ENCODE data around the gene DCAF5. TPM values are rescaled to one million over a fixed set of nuclear protein-coding genes. Genes with fewer than 3 reads are reported as not detected.

Gene DCAF5
- total RNA-seq, 2 donors from 2014 or later, result 20.5 to 25.4 TPM

DNA sequence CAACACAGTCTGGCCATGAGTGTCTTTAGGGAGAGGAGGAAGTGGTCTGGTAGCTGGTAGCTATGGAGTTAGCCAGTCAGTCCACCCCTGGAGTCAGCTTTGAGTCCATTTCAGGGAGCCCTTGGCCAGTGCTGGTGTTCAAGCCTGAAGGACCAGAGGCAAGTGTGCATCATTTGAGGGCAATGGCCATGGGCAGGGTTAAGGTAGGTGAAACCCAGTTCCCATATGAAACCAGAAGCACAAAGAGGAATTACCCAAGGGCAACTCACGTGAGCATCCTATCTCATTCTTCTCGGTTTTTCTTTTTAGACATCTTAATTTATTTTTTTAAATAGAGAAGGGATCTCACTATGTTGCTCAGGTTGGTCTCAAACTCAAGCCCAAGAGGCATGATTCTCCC is 112.6 kb downstream of the DCAF5 start:
- 78 to 79% methylated on average over 2 of the region's 2 CpGs for WGBS, 2 donors
- intact Hi-C loops (cut with DNase I), result no loop called here
- Histone ChIP-seq H3K27ac (no peak overlapping the region), H3K4me3 (no peak overlapping the region), H3K9me3 (no peaks in the 10 kb centered on the region), H3K27me3 (no peaks in the 10 kb centered on the region), H3K36me3 (replicated peaks in 1 of 2; ENCODE audit: insufficient read depth in 1 of 2, low read depth in 2 of 2) (no peaks in the 10 kb centered on the region), H3K4me1 (peaks cover 29% of the 10 kb centered on the region)
- ATAC-seq (no peak), DNase-seq (no peak)
- TF ChIP-seq, protein P1, sequence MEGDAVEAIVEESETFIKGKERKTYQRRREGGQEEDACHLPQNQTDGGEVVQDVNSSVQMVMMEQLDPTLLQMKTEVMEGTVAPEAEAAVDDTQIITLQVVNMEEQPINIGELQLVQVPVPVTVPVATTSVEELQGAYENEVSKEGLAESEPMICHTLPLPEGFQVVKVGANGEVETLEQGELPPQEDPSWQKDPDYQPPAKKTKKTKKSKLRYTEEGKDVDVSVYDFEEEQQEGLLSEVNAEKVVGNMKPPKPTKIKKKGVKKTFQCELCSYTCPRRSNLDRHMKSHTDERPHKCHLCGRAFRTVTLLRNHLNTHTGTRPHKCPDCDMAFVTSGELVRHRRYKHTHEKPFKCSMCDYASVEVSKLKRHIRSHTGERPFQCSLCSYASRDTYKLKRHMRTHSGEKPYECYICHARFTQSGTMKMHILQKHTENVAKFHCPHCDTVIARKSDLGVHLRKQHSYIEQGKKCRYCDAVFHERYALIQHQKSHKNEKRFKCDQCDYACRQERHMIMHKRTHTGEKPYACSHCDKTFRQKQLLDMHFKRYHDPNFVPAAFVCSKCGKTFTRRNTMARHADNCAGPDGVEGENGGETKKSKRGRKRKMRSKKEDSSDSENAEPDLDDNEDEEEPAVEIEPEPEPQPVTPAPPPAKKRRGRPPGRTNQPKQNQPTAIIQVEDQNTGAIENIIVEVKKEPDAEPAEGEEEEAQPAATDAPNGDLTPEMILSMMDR (IDR thresholded peaks at IDR 0.05), result no peak
- TF ChIP-seq POLR2A (IDR thresholded peaks at IDR 0.05), result no peak

DNA sequence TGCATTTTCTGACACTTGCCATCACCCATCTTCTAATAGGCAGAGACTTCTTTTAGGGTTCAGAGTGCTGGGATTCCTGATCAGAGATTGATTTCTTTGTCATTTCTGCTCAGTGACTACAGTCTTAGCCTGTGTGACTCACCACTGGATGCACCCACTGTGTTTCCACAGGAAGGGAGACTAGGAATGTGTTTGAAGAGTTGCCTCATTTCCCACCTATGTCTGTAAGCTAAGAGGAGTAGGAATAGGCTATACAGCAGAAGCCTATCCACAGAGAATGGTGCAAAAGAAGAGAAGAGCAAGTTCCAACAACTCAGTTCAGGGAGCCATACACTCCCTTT is 113.7 kb downstream of the DCAF5 start:
- DNase-seq (no peak), ATAC-seq (no peak)
- TF ChIP-seq, protein P1 (IDR thresholded peaks at IDR 0.05), result no peak
- no peak for TF ChIP-seq POLR2A (IDR thresholded peaks at IDR 0.05)
- H3K27ac ChIP-seq, result no peak overlapping the region
- H3K4me3 ChIP-seq, result no peak overlapping the region
- intact Hi-C loops (cut with DNase I), result no loop called here
- H3K4me1 ChIP-seq, result peaks cover 22% of the 10 kb centered on the region
- no peaks in the 10 kb centered on the region for H3K27me3 ChIP-seq
- H3K9me3 ChIP-seq, result no peaks in the 10 kb centered on the region
- H3K36me3 ChIP-seq (replicated peaks in 1 of 2; ENCODE audit: insufficient read depth in 1 of 2, low read depth in 2 of 2), result no peaks in the 10 kb centered on the region

DNA sequence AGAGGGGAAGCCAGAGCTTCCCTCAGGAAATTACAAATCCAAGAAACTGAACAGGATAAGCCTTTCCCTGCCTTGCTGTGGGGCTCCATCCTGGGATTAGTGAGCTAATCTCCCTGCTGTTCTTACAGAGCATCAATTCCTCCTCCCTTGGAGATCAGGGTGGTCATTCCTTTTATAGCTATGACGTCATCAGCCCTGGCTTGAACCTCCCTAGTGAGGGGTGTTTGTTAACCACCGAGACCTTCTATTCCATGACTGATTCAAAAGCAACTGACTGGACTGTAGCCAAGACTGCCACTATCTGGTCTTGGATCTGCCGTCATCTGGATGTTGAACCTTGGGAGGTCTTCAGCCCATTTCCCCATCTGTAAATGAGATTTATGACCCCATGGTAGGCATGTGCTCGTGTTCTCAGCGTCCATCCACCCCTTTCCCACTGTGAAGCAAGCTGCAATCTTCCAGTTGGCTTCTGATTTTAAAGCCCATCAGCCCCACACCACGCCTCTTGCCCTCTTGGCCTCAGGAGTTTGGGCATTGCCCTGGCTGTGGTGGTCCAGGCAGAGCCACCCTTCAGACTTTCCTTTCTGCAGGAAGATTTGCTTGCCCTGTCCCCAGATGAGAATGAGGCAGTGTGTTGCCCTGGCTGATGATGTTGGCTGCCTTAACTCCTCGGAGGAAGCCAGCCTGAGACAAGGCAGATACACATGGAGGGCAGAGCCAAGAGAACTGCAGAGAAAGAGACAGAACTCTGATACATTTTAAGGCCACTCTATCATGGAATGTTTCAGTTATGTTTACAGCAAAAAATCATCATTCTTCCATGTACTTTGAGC is 114.2 kb downstream of the DCAF5 start:
- Histone ChIP-seq H3K27me3 (no peaks in the 10 kb centered on the region), H3K36me3 (replicated peaks in 1 of 2; ENCODE audit: insufficient read depth in 1 of 2, low read depth in 2 of 2) (no peaks in the 10 kb centered on the region), H3K4me1 (peaks cover 16% of the 10 kb centered on the region), H3K9me3 (no peaks in the 10 kb centered on the region), H3K4me3 (no peak overlapping the region), H3K27ac (no peak overlapping the region)
- DNase-seq (no peak), ATAC-seq (no peak)
- intact Hi-C loops (cut with DNase I), result no loop called here
- no peak for TF ChIP-seq POLR2A (IDR thresholded peaks at IDR 0.05)
- TF ChIP-seq, protein P1 (IDR thresholded peaks at IDR 0.05), result no peak
- WGBS, 2 donors, result 46 to 47% methylated on average over 7 of the region's 7 CpGs

DNA sequence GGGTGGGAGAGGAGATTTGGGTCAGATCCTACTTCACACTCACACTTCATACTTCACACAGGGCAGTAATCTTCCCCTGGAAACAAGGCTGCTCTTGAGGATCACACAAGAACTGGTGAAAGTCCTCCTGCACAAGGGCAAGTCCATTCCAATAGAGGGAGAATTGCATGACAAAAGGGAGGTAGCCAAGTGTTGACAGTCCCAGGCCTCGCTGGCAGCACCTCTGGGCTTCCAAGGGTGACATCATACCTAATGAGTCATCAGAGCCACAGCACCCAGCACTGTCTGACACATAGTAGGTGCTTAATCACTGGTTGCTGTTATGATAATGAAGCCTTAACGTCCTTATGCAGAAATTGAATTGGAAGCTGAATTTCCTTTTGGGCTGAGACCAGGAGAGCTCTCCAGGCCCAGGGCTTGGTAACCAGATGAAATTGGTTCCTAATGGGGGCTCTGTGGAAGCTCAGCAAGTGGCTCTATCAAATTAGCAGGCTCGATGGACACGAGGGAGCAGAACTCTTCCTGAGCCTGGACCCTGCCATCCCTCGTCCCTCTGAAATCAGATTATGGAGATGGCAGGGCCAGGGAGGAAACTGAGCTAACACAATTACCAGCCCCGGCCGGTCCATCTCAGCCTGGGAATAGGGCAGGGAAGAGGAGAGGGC is 115.0 kb downstream of the DCAF5 start:
- peaks cover 9% of the 10 kb centered on the region for H3K4me1 ChIP-seq
- no peaks in the 10 kb centered on the region for H3K9me3 ChIP-seq
- ATAC-seq (no peak), DNase-seq (no peak)
- no peak overlapping the region for H3K4me3 ChIP-seq
- 51 to 68% methylated on average over 5 to 7 of the region's 7 CpGs for WGBS, 2 donors
- intact Hi-C loops (cut with DNase I), result no loop called here
- TF ChIP-seq, protein P1 (IDR thresholded peaks at IDR 0.05), result no peak
- no peak for TF ChIP-seq POLR2A (IDR thresholded peaks at IDR 0.05)
- no peaks in the 10 kb centered on the region for H3K27me3 ChIP-seq
- no peaks in the 10 kb centered on the region for H3K36me3 ChIP-seq (replicated peaks in 1 of 2; ENCODE audit: insufficient read depth in 1 of 2, low read depth in 2 of 2)
- H3K27ac ChIP-seq, result no peak overlapping the region
